SJCRH30 (cell line): ENCODE results near the gene CYP4F3. TPM values are rescaled to one million over a fixed set of nuclear protein-coding genes. Genes with fewer than 3 reads are reported as not detected.
"Not testable (repeated sequence)": the region's sequence is repeated elsewhere in the genome, so short reads cannot be mapped to it uniquely, and the experiment has no call there.

Source experiments
- DNase-seq, 2 experiments: peaks; one replicate each; pipeline ENCODE4 v3.0.0-alpha.2; 2015 to 2020
- H3K27ac ChIP-seq: fragments of 250-450 bp; sonication (Bioruptor Pico); 2 replicates; pipeline ENCODE4 v1.5.1; 2020; ENCODE audit warnings: mild to moderate bottlenecking, moderate library complexity
- H3K27me3 ChIP-seq: fragments of 250-450 bp; sonication (Bioruptor Pico); 2 replicates; pipeline ENCODE4 v1.5.1; 2020; ENCODE audit warnings: mild to moderate bottlenecking, moderate library complexity
- H3K36me3 ChIP-seq: fragments of 250-450 bp; sonication (Bioruptor Pico); 2 replicates; pipeline ENCODE4 v1.5.1; 2020; ENCODE audit warnings: mild to moderate bottlenecking, moderate library complexity
- H3K4me1 ChIP-seq: fragments of 250-450 bp; sonication (Bioruptor Pico); 2 replicates; pipeline ENCODE4 v1.5.1; 2020; ENCODE audit warnings: mild to moderate bottlenecking, moderate library complexity
- H3K4me3 ChIP-seq: fragments of 250-450 bp; sonication (Bioruptor Pico); 2 replicates; pipeline ENCODE4 v1.5.1; 2020; ENCODE audit warnings: mild to moderate bottlenecking, moderate library complexity
- H3K9me3 ChIP-seq: fragments of 250-450 bp; sonication (Bioruptor Pico); replicated peaks from 2 replicates; pipeline ENCODE4 v1.5.1; 2020; ENCODE audit warnings: mild to moderate bottlenecking, moderate library complexity
- total RNA-seq: library from RNA; depleted of rRNA; stranded (reverse); fragments of >200 nt; shearing (Covaris generic); gene quantifications from 2 replicates; pipeline ENCODE4 v1.2.3, GENCODE V29; 2014

CYP4F3 gene
- total RNA-seq, 1 experiment from 2014 or later, result not detected

DNA sequence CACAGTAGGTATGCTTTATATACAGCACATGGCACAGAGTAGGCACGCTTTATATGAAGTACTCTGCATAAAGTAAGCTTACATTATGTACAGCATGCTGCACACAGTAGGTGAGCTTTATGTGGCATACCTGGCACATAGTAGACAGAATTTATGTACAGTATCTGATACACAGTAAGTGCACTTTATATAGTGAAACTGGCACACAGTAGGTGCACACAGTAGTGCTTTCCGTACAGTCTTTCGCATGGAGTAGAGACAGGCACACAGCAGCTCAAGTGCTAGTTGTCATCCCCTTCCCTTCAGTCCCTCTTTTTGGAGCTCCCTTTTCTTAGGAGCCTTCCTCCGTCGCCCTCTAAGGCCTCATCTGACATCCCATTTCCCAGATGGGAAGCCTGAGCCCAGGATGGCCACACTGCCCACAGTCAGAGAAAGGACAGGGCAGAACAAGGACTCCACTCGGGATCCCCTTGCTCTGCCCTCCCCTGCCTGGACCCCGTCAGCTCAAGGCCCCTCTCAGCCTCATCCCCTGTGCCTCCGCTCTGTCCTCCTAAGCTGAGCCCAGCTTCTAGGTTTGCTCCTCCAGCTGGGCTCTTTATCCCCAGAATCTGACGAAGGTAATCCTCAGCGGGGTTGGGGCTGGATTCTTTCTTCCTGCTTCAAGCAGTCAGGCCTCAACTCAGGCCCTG is 31.3 kb downstream of the CYP4F3 start:
- no peaks in the 10 kb centered on the region for H3K27me3 ChIP-seq
- DNase-seq, result peak in 1 of 2 experiments; percentile 6
- no peaks in the 10 kb centered on the region for H3K4me1 ChIP-seq
- no peak overlapping the region for H3K27ac ChIP-seq
- no peak overlapping the region for H3K4me3 ChIP-seq
- no peaks in the 10 kb centered on the region for H3K9me3 ChIP-seq
- H3K36me3 ChIP-seq, result no peaks in the 10 kb centered on the region

DNA sequence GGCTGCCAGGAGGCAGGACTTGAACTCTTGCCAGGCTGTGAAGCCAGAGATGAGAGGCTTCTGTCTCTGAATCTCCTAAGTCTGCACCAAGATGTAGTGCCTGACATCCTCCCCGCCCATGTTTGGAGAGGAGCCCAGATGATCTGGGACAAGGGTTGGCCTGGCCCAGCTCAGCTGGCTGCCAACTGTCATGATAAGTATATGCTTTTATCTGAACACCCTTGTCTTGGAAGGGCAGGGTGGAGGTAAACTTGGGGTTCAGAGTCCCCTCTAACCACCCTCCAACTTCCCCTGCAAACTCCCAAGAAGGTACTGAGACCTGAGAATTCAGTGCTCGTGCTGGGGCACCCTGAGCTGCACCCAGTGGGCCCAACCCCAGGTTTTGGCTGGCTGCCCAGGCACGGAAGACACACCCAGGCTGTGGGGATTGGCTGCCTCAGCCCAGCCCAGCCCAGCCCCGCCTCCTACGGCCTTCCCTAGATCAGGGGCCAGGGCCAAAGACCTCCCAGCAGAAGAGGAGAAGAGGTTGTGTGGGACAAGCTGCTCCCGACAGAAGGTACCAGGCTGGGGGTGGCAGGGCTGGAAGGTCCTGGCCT is 32.0 kb downstream of the CYP4F3 start, which contains the start of gene CYP4F12:
TSS of gene CYP4F12 (plus strand) at position 508 of the 596 bp plus-strand sequence. CDS start 443 bp downstream, outside the sequence.
- H3K36me3 ChIP-seq, result no peaks in the 10 kb centered on the region
- no peak within 1 kb of the TSS for H3K4me3 ChIP-seq
- H3K9me3 ChIP-seq, result no peaks in the 10 kb centered on the region
- no peaks in the 10 kb centered on the region for H3K4me1 ChIP-seq
- no peaks in the 10 kb centered on the region for H3K27me3 ChIP-seq
- DNase-seq, result peak; percentile 17 to 22
- H3K27ac ChIP-seq, result no peak within 1 kb of the TSS

DNA sequence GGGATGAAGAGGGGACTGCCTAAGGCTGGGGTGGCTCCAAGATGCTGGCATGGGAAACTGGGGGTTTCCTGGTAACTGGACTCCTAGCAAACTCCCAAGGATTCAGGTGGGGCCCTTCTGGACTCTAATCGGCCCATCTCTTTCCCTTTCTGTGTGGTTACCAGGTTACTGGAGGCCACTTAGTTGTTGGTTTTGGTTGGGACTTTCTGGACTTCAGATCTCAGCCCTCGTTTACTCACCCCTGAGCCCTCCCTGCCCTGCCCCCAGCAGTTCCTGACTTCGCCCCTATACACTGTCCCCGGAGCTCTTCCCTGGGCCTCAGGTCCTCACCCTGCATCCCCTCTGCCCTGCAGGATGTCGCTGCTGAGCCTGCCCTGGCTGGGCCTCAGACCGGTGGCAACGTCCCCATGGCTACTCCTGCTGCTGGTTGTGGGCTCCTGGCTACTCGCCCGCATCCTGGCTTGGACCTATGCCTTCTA is 32.5 kb downstream of the CYP4F3 start:
- Histone ChIP-seq H3K27ac (no peak overlapping the region), H3K27me3 (no peaks in the 10 kb centered on the region), H3K4me1 (no peaks in the 10 kb centered on the region), H3K4me3 (no peak overlapping the region), H3K36me3 (no peaks in the 10 kb centered on the region), H3K9me3 (no peaks in the 10 kb centered on the region)
- no peak for DNase-seq

DNA sequence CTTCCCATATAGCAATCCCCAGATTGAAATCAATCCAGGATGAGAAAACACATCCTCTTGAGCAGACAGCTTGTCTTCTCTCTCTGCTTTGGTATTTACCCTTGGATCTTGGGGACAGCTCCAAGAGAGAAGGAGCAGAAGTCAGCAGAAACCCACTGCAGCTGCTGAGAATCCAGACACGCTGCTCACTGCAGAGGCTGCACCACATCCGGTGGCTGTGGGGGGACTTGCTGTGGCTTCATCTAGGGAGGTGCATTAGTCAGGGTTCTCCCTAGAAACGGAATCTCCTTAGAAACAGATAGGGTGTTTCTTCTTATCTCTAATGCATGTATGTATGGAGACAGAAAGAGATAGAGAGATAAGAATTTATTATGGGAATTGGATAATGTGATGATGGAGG is 34.9 kb downstream of the CYP4F3 start:
- Histone ChIP-seq H3K27me3 (no peaks in the 10 kb centered on the region), H3K9me3 (no peaks in the 10 kb centered on the region), H3K36me3 (no peaks in the 10 kb centered on the region), H3K4me1 (no peaks in the 10 kb centered on the region), H3K4me3 (no peak overlapping the region), H3K27ac (no peak overlapping the region)
- no peak for DNase-seq

DNA sequence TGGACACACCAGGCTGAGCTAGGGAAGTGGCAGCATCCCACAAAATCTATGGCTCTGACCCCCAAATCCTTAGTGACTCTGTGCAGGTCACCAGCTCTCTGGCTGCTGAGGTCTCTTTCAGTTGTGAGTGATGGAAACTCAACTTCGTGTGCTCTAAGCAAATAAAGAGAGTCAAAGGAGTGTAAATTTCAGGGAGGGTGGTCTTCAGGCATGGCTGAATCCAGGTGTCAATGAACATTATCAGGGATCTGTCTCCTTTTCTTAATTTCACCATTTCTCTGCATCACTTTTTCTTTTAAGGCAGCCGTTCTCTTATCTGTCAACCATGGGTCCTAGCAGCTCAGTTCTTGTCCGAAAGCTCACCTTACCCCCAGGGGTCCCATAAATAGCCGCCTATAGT is 38.4 kb downstream of the CYP4F3 start:
- H3K36me3 ChIP-seq, result no peaks in the 10 kb centered on the region
- no peak overlapping the region for H3K27ac ChIP-seq
- DNase-seq, result no peak
- H3K27me3 ChIP-seq, result no peaks in the 10 kb centered on the region
- H3K4me3 ChIP-seq, result no peak overlapping the region
- no peaks in the 10 kb centered on the region for H3K4me1 ChIP-seq
- H3K9me3 ChIP-seq, result no peaks in the 10 kb centered on the region

DNA sequence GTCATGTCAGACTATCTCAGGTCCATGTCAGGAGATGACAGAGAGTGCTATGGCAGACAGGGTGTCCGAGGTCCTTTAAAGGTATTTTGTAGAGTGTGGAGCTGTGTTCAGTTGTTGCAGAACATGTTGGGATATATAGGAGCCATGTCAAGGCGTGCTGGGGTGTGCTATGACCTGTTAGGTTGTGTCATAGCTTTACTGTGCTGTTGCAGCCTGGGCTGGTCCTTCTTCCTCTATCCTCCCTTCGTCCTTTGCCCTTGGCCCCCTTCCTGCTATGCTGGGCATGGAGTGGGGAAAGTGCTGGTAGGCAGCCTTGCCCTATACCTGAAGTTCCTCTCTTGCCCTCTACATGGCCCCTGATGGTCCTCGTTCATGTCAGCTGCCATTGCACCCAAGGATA is 39.2 kb downstream of the CYP4F3 start:
- not testable (repeated sequence) for H3K4me1 ChIP-seq, H3K9me3 ChIP-seq, H3K27me3 ChIP-seq, H3K27ac ChIP-seq, DNase-seq, H3K4me3 ChIP-seq, H3K36me3 ChIP-seq

DNA sequence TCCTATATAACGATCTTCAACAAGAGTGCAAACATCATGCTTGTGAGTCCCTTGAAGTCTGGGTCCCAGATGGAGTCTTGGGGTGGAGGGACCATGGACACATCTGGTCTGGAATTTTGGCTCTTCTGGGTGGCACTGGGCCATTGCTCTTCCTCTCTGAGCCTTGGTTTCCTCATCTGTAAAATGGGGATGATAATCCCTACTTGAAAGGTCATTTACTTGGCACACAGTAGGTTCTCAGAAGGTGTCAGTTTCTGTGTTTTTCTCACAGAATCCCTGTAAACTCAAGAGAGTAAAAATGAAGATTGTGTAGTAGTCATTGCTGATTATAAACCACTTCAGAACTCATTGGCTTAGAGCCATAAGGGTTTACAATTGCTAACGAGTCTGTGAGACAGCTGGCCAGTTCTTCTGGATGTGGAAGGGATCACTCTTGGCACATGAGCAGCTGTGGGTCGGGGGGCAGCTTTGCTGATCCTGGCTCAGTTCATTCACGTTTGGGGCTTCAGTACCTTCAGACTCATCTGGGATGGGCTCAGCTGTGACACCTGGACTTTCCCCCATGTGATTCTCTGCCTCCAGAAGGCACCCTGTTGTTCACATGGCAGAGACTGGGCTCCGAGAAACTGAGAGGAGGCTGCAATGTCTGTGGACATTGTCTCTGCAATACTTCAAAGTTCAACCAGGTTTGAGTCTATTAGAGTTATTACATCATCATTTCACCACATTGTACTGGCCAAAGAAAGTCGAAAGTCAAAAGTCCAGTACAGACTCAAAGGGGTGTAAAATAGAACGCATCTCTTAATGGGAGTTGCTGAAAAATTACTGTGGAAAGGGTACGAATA is 40.0 kb downstream of the CYP4F3 start:
- H3K9me3 ChIP-seq, result no peaks in the 10 kb centered on the region
- DNase-seq, result no peak
- H3K27ac ChIP-seq, result no peak overlapping the region
- H3K4me1 ChIP-seq, result no peaks in the 10 kb centered on the region
- no peak overlapping the region for H3K4me3 ChIP-seq
- H3K36me3 ChIP-seq, result no peaks in the 10 kb centered on the region
- no peaks in the 10 kb centered on the region for H3K27me3 ChIP-seq

DNA sequence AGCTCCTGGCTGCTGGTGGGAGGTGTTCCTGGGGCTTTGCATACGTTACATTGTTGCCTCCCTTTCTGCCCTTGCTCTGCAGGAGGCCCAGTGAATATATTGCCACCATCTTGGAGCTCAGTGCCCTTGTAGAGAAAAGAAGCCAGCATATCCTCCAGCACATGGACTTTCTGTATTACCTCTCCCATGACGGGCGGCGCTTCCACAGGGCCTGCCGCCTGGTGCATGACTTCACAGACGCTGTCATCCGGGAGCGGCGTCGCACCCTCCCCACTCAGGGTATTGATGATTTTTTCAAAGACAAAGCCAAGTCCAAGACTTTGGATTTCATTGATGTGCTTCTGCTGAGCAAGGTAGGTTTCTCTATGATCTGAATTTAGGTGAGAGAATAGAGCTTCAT is 42.7 kb downstream of the CYP4F3 start:
- Histone ChIP-seq H3K4me1 (no peaks in the 10 kb centered on the region), H3K36me3 (no peaks in the 10 kb centered on the region), H3K9me3 (no peaks in the 10 kb centered on the region), H3K27ac (no peak overlapping the region), H3K4me3 (no peak overlapping the region), H3K27me3 (no peaks in the 10 kb centered on the region)
- DNase-seq, result no peak

DNA sequence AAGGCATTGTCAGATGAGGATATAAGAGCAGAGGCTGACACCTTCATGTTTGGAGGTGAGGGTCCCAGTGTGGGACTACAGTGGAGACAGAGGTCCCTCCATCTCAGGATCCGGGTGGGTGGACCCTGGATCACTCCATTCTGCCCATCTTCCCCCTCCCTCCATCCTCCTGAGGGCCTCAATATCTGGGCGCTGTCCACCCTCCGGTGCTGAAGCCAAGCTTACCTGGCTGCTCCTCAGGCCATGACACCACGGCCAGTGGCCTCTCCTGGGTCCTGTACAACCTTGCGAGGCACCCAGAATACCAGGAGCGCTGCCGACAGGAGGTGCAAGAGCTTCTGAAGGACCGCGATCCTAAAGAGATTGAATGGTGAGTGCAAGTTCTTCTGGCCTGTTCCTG is 44.1 kb downstream of the CYP4F3 start:
- H3K27me3 ChIP-seq, result no peaks in the 10 kb centered on the region
- peak; percentile 24 to 35 for DNase-seq
- no peaks in the 10 kb centered on the region for H3K36me3 ChIP-seq
- H3K4me1 ChIP-seq, result no peaks in the 10 kb centered on the region
- H3K4me3 ChIP-seq, result no peak overlapping the region
- H3K27ac ChIP-seq, result no peak overlapping the region
- no peaks in the 10 kb centered on the region for H3K9me3 ChIP-seq

DNA sequence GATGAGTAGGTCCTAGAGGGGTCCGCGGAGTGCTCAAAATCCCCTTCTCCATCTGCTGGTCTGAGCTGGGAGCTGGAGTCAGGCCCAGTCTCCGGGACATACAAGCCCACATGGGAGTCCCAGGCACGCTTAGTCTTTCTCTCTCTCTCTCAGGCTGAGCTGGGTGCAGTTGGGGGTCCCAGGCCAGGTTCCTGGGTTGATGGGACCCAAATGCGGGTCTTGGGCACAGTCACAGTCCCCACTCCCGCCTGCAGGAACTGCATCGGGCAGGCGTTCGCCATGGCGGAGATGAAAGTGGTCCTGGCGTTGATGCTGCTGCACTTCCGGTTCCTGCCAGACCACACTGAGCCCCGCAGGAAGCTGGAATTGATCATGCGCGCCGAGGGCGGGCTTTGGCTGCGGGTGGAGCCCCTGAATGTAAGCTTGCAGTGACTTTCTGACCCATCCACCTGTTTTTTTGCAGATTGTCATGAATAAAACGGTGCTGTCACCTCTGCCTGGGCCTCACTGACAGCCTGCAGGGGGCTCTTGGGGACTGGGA is 56.0 kb downstream of the CYP4F3 start:
- DNase-seq, result no peak
- Histone ChIP-seq H3K27ac (no peak overlapping the region), H3K4me3 (no peak overlapping the region), H3K36me3 (no peaks in the 10 kb centered on the region), H3K4me1 (peaks cover 7% of the 10 kb centered on the region; the same call in 1 of the 2 replicates), H3K9me3 (no peaks in the 10 kb centered on the region), H3K27me3 (no peaks in the 10 kb centered on the region)

DNA sequence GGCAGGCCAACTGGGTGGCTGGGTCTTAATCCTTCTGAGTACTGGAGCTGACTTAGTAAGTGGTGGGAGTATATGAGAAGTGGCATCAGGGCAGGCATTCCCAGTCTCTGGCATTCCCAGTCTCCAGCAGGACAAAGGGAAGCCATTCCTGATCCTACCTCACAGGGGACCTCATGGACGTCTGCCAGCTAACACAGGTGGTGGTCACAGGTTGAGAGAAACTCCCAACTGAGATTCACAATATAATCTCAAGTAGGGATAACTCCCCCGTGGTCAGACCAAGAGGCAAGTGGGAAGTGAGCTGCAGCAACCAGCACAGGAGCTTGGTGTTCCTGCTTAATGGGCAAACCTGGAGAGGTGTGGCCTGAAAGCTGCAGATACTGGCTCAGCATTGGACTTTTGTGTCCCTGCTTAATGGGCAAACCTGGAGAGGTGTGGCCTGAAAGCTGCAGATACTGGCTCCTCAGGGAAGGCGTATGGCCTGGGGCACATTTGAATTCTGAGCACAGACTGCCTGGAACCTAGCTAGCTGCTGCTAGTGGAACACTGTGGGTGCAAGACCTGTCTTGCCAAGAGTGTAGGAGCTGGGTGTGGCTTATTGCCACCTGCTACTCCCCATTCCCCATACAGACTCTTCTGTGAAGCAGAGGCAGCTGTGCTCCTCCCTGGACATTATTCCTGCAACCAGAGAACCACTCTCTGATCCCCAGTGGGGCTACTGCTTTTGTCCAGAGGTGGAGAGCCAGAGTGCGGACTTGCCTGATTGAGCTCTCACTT is 61.2 kb downstream of the CYP4F3 start:
- no peaks in the 10 kb centered on the region for H3K9me3 ChIP-seq
- peak; percentile 49 to 70 for DNase-seq
- no peak overlapping the region for H3K4me3 ChIP-seq
- no peaks in the 10 kb centered on the region for H3K36me3 ChIP-seq
- H3K27me3 ChIP-seq, result no peaks in the 10 kb centered on the region
- no peak overlapping the region for H3K27ac ChIP-seq
- peaks cover 17% of the 10 kb centered on the region for H3K4me1 ChIP-seq

DNA sequence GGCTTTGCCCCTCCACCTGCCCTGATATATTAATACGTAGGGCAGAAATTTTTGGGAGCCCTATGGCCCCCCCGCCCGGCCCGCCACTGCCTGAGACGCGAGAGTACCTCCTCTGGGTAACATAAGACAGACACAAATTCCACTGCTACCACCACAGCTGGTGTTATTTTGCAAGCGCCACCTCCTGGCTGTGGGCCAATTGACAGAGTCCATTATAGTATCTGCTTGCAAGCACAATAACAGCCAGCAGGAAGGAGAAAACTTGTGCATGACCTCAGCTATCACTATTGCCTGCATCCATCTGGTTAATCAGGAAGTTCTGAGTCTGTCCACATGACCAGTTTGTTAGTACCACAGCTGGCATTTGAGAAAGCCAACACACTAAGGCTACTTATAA is 61.8 kb downstream of the CYP4F3 start:
- Histone ChIP-seq H3K27ac (no peak overlapping the region), H3K4me1 (peaks cover 17% of the 10 kb centered on the region), H3K4me3 (no peak overlapping the region), H3K9me3 (no peaks in the 10 kb centered on the region), H3K36me3 (no peaks in the 10 kb centered on the region), H3K27me3 (no peaks in the 10 kb centered on the region)
- DNase-seq, result peak; percentile 87 to 92
